GM18502 (cell line): Measurements from ENCODE around the gene RPP38.

Source experiments
- ATAC-seq: cut with Tn5 transposase; IDR thresholded peaks from one replicate; pipeline ENCODE4 v1.9.1; 2021; ENCODE audit warnings: mild to moderate bottlenecking; ENCODE audit not compliant: unreplicated experiment, poor library complexity

Gene RPP38

GRCh38 chr10:15106352-15107013 is 9.3 kb downstream of the RPP38 start:
- peak; percentile 75 for ATAC-seq

GRCh38 chr10:15112657-15113056 is 15.5 kb downstream of the RPP38 start:
- no peak for ATAC-seq

GRCh38 chr10:15113766-15114165 is 16.6 kb downstream of the RPP38 start:
- ATAC-seq: no peak

GRCh38 chr10:15116225-15116624 is 19.1 kb downstream of the RPP38 start:
- ATAC-seq: no peak

GRCh38 chr10:15118615-15119014 is 21.5 kb downstream of the RPP38 start:
- no peak for ATAC-seq

- ATAC-seq: no peak
Measured at GRCh38 chr10:15120523-15120922, 23.4 kb downstream of the RPP38 start.

GRCh38 chr10:15121707-15122106 is 24.6 kb downstream of the RPP38 start:
- ATAC-seq: no peak

GRCh38 chr10:15122477-15123030 is 25.4 kb downstream of the RPP38 start:
- peak; percentile 88 for ATAC-seq

GRCh38 chr10:15123749-15124184 is 26.6 kb downstream of the RPP38 start:
- no peak for ATAC-seq

GRCh38 chr10:15124190-15124589 is 27.0 kb downstream of the RPP38 start:
- no peak for ATAC-seq

- ATAC-seq: no peak
Measured at GRCh38 chr10:15124908-15125307, 27.8 kb downstream of the RPP38 start.

GRCh38 chr10:15131330-15131729 is 34.2 kb downstream of the RPP38 start:
- ATAC-seq: no peak

GRCh38 chr10:15136129-15137035 is 39.2 kb downstream of the RPP38 start:
- ATAC-seq: no peak

GRCh38 chr10:15137036-15137359 is 39.8 kb downstream of the RPP38 start:
- no peak for ATAC-seq

- ATAC-seq: no peak
Measured at GRCh38 chr10:15137636-15138035, 40.5 kb downstream of the RPP38 start.

GRCh38 chr10:15140698-15141097 is 43.5 kb downstream of the RPP38 start:
- ATAC-seq: no peak

GRCh38 chr10:15141136-15142054 is 44.2 kb downstream of the RPP38 start:
- peak; percentile 93 for ATAC-seq

- ATAC-seq: no peak
Measured at GRCh38 chr10:15144788-15145187, 47.6 kb downstream of the RPP38 start.

- ATAC-seq: no peak
Measured at GRCh38 chr10:15146366-15146765, 49.2 kb downstream of the RPP38 start.
